HG02571 (cell line): ENCODE measurements around the gene CCT6A.
"Not testable (repeated sequence)": the region's sequence is repeated elsewhere in the genome, so short reads cannot be mapped to it uniquely, and the experiment has no call there.

ENCODE experiments used
- ATAC-seq: cut with Tn5 transposase; IDR thresholded peaks from one replicate; pipeline ENCODE4 v1.9.1; 2021; ENCODE audit warnings: mild to moderate bottlenecking, moderate library complexity; ENCODE audit not compliant: unreplicated experiment

The CCT6A gene

GRCh38 chr7:56097700-56098099 is 46.1 kb downstream of the CCT6A start:
- ATAC-seq: no peak

GRCh38 chr7:56098187-56099008 is 46.8 kb downstream of the CCT6A start:
- not testable (repeated sequence) for ATAC-seq

GRCh38 chr7:56099653-56100052 is 48.1 kb downstream of the CCT6A start:
- no peak for ATAC-seq

- ATAC-seq: not testable (repeated sequence)
Measured at GRCh38 chr7:56104138-56104537, 52.6 kb downstream of the CCT6A start.

GRCh38 chr7:56105508-56105907 is 53.9 kb downstream of the CCT6A start:
- no peak for ATAC-seq

GRCh38 chr7:56106108-56107073 is 54.8 kb downstream of the CCT6A start, which contains the start of gene CHCHD2:
Gene CHCHD2 (minus strand): TSS chr7:56106476. CDS start chr7:56106413, 63 bp downstream.
- ATAC-seq: peak; percentile 100

- ATAC-seq: no peak
Measured at GRCh38 chr7:56107954-56108258, 56.3 kb downstream of the CCT6A start.

- ATAC-seq: no peak
Measured at GRCh38 chr7:56110611-56111010, 59.0 kb downstream of the CCT6A start.

GRCh38 chr7:56112244-56112643 is 60.7 kb downstream of the CCT6A start:
- not testable (repeated sequence) for ATAC-seq
